ENCODE measurements around the gene MLLT6. TPM values are rescaled to one million over a fixed set of nuclear protein-coding genes. Genes with fewer than 3 reads are reported as not detected.

The MLLT6 gene
- total and polyA plus RNA-seq, 10 of the 15 experiments (the other 5 are each of a cell fraction or from before 2014, with no cell fraction given): 4.8 to 105 (median 36.3) TPM

DNA sequence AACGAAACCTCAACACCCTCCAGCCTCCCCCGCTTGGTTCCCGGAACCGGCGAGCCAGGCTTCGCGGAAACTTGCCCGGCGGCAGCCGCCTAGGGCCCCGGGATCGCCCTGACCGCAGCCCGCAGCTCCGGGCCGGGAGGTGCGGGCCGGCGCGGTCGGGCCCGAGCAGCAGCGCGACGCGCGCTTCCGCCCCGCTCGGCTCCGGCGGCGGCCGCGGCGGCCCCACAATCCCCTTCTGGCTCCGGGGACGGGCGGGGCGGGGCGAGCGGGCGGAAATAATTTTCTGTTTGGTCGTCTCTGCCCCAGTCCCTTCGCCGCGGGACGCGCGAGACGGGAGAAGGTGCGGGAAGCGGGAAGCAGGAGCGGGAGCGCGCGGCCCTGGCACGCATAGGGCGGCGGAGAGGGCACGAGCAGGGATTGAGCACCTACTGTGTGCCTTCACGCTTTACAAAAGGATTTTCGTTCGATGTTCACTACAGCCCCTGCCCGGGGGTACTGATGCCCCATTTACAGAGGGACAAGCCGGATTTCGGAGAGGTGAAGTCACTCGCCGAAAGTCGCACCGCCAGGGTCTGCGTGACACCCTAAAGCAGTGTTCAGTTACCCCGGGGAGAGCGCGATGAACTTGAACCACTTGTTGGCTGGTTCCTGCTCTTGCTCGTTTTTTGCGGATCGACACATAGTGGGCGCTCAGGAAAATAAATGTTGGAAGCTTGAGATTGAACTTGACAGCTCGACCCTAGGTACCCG, 2.7 kb upstream of the MLLT6 start (continued):
- TF ChIP-seq CEBPZ (IDR thresholded peaks at IDR 0.05; ENCODE audit: low read depth, low read length) (no peak), GATAD2B (conservative IDR thresholded peaks at IDR 0.05; ENCODE audit: low read depth) (peak; percentile 96), STAT1 (conservative IDR thresholded peaks at IDR 0.05) (no peak), ATF3 (IDR thresholded peaks at IDR 0.05; ENCODE audit: borderline replicate concordance, extremely low read depth, low read depth, low read length) (no peak), TBL1XR1 (IDR thresholded peaks at IDR 0.05; ENCODE audit: low read depth, low read length) (peak; percentile 27; the same call in 1 of the 2 replicates), ZBTB40 (IDR thresholded peaks at IDR 0.05; ENCODE audit: borderline replicate concordance) (no peak)
- TF ChIP-seq, protein P1, sequence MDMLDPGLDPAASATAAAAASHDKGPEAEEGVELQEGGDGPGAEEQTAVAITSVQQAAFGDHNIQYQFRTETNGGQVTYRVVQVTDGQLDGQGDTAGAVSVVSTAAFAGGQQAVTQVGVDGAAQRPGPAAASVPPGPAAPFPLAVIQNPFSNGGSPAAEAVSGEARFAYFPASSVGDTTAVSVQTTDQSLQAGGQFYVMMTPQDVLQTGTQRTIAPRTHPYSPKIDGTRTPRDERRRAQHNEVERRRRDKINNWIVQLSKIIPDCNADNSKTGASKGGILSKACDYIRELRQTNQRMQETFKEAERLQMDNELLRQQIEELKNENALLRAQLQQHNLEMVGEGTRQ (IDR thresholded peaks at IDR 0.05; ENCODE audit: borderline replicate concordance, low read depth, low read length): no peak
- TF ChIP-seq, protein P2, sequence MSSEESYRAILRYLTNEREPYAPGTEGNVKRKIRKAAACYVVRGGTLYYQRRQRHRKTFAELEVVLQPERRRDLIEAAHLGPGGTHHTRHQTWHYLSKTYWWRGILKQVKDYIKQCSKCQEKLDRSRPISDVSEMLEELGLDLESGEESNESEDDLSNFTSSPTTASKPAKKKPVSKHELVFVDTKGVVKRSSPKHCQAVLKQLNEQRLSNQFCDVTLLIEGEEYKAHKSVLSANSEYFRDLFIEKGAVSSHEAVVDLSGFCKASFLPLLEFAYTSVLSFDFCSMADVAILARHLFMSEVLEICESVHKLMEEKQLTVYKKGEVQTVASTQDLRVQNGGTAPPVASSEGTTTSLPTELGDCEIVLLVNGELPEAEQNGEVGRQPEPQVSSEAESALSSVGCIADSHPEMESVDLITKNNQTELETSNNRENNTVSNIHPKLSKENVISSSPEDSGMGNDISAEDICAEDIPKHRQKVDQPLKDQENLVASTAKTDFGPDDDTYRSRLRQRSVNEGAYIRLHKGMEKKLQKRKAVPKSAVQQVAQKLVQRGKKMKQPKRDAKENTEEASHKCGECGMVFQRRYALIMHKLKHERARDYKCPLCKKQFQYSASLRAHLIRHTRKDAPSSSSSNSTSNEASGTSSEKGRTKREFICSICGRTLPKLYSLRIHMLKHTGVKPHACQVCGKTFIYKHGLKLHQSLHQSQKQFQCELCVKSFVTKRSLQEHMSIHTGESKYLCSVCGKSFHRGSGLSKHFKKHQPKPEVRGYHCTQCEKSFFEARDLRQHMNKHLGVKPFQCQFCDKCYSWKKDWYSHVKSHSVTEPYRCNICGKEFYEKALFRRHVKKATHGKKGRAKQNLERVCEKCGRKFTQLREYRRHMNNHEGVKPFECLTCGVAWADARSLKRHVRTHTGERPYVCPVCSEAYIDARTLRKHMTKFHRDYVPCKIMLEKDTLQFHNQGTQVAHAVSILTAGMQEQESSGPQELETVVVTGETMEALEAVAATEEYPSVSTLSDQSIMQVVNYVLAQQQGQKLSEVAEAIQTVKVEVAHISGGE (CRISPR knock-in tag; IDR thresholded peaks at IDR 0.05): no peak
- TF ChIP-seq, protein P3, sequence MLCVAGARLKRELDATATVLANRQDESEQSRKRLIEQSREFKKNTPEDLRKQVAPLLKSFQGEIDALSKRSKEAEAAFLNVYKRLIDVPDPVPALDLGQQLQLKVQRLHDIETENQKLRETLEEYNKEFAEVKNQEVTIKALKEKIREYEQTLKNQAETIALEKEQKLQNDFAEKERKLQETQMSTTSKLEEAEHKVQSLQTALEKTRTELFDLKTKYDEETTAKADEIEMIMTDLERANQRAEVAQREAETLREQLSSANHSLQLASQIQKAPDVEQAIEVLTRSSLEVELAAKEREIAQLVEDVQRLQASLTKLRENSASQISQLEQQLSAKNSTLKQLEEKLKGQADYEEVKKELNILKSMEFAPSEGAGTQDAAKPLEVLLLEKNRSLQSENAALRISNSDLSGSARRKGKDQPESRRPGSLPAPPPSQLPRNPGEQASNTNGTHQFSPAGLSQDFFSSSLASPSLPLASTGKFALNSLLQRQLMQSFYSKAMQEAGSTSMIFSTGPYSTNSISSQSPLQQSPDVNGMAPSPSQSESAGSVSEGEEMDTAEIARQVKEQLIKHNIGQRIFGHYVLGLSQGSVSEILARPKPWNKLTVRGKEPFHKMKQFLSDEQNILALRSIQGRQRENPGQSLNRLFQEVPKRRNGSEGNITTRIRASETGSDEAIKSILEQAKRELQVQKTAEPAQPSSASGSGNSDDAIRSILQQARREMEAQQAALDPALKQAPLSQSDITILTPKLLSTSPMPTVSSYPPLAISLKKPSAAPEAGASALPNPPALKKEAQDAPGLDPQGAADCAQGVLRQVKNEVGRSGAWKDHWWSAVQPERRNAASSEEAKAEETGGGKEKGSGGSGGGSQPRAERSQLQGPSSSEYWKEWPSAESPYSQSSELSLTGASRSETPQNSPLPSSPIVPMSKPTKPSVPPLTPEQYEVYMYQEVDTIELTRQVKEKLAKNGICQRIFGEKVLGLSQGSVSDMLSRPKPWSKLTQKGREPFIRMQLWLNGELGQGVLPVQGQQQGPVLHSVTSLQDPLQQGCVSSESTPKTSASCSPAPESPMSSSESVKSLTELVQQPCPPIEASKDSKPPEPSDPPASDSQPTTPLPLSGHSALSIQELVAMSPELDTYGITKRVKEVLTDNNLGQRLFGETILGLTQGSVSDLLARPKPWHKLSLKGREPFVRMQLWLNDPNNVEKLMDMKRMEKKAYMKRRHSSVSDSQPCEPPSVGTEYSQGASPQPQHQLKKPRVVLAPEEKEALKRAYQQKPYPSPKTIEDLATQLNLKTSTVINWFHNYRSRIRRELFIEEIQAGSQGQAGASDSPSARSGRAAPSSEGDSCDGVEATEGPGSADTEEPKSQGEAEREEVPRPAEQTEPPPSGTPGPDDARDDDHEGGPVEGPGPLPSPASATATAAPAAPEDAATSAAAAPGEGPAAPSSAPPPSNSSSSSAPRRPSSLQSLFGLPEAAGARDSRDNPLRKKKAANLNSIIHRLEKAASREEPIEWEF (IDR thresholded peaks at IDR 0.05; ENCODE audit: insufficient replicate concordance, low read depth, low read length): no peak
